ENCODE results near the gene LITAF.

DNA sequence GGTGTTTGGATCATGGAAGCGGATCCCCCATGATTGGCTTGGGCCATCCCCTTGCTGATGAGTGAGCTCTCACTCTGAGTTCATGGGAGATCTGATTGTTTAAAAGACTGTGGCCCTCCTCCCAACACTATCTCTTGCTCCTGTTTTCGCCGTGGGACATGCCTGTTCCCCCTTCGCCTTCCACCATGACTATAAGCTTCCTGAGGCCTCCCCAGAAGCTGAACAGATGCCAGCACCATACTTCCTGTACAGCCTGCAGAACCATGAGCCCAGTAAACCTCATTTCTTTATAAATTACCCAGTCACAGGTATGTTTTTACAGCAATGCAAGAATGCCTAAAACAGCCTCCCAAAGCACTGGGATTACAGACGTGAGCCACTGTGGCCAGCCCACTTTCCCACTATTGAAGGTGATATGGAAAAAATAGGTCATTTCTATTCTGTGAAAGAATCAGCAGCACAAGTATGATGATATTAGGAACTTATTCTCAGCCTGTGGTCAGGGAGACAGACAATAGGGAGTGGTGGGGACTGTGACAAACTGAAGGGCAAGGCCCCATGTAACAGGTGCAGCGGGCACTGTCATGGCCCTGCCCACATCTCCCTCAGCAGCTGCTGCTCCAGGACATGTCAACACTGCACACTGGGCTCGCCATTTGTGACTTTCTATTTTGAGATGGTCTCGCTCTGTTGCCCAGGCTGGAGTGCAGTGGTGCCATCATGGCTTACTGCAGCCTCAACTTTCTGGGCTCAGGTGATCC, 33.7 kb upstream of the LITAF start:
- no peak for TF ChIP-seq ELF1 (IDR thresholded peaks at IDR 0.05)
- no peak for TF ChIP-seq CTCF (IDR thresholded peaks at IDR 0.05)
- TF ChIP-seq, protein P1, sequence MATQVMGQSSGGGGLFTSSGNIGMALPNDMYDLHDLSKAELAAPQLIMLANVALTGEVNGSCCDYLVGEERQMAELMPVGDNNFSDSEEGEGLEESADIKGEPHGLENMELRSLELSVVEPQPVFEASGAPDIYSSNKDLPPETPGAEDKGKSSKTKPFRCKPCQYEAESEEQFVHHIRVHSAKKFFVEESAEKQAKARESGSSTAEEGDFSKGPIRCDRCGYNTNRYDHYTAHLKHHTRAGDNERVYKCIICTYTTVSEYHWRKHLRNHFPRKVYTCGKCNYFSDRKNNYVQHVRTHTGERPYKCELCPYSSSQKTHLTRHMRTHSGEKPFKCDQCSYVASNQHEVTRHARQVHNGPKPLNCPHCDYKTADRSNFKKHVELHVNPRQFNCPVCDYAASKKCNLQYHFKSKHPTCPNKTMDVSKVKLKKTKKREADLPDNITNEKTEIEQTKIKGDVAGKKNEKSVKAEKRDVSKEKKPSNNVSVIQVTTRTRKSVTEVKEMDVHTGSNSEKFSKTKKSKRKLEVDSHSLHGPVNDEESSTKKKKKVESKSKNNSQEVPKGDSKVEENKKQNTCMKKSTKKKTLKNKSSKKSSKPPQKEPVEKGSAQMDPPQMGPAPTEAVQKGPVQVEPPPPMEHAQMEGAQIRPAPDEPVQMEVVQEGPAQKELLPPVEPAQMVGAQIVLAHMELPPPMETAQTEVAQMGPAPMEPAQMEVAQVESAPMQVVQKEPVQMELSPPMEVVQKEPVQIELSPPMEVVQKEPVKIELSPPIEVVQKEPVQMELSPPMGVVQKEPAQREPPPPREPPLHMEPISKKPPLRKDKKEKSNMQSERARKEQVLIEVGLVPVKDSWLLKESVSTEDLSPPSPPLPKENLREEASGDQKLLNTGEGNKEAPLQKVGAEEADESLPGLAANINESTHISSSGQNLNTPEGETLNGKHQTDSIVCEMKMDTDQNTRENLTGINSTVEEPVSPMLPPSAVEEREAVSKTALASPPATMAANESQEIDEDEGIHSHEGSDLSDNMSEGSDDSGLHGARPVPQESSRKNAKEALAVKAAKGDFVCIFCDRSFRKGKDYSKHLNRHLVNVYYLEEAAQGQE (IDR thresholded peaks at IDR 0.05; ENCODE audit: low read depth, low read length) = no peak
- no peak for TF ChIP-seq EP300 (IDR thresholded peaks at IDR 0.05; ENCODE audit: borderline replicate concordance in 1 of 2, low read depth in 1 of 2, low read length in 1 of 2)
- TF ChIP-seq EZH2phosphoT487 (IDR thresholded peaks at IDR 0.05; ENCODE audit: borderline replicate concordance, low read depth) = no peak
- TF ChIP-seq, protein P2, sequence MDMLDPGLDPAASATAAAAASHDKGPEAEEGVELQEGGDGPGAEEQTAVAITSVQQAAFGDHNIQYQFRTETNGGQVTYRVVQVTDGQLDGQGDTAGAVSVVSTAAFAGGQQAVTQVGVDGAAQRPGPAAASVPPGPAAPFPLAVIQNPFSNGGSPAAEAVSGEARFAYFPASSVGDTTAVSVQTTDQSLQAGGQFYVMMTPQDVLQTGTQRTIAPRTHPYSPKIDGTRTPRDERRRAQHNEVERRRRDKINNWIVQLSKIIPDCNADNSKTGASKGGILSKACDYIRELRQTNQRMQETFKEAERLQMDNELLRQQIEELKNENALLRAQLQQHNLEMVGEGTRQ (IDR thresholded peaks at IDR 0.05; ENCODE audit: borderline replicate concordance, low read depth, low read length) = no peak
- no peak for TF ChIP-seq NFIC (IDR thresholded peaks at IDR 0.05; ENCODE audit: borderline replicate concordance)
- no peak for TF ChIP-seq SIN3A (IDR thresholded peaks at IDR 0.05; ENCODE audit: borderline replicate concordance, low read depth, low read length)
- no peak for TF ChIP-seq TAF1 (IDR thresholded peaks at IDR 0.05; ENCODE audit: borderline replicate concordance, low read depth, low read length)

Data from SK-N-SH (cell line).